ENCODE data around the gene KIAA1549.
"Not testable (repeated sequence)": the region's sequence is repeated elsewhere in the genome, so short reads cannot be mapped to it uniquely, and the experiment has no call there.

The KIAA1549 gene

DNA sequence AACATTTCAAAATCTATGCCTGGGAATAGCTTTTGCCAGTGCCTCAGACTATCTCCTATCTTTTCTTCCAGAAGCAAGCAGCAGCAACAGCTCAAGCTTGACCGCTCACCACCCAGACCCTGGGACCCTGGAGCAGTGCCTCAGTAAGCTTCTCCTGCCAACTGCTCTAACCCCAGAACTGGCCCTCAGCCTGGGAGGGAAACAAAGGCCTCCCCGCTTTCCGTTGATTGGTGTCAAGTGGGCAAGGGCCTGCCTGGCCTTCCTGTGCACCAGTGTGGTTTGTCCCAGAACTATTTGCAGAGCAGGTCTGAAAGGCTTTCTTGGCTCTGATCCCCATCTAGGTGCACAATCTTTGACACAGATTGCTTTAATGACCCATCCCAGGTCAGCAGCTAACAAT, 179.9 kb downstream of the KIAA1549 start:
- H3K27me3 ChIP-seq = peaks cover 0 to 7% of the 10 kb centered on the region in 2 donors
- no peak for DNase-seq
- intact Hi-C loops (cut with DNase I; ENCODE audit: low total_unique reads) = no loop called here
- no peak overlapping the region for H3K4me3 ChIP-seq
- H3K4me1 ChIP-seq = no peaks in the 10 kb centered on the region
- H3K9me3 ChIP-seq = no peaks in the 10 kb centered on the region
- H3K27ac ChIP-seq = no peak overlapping the region
- TF ChIP-seq, protein P1, sequence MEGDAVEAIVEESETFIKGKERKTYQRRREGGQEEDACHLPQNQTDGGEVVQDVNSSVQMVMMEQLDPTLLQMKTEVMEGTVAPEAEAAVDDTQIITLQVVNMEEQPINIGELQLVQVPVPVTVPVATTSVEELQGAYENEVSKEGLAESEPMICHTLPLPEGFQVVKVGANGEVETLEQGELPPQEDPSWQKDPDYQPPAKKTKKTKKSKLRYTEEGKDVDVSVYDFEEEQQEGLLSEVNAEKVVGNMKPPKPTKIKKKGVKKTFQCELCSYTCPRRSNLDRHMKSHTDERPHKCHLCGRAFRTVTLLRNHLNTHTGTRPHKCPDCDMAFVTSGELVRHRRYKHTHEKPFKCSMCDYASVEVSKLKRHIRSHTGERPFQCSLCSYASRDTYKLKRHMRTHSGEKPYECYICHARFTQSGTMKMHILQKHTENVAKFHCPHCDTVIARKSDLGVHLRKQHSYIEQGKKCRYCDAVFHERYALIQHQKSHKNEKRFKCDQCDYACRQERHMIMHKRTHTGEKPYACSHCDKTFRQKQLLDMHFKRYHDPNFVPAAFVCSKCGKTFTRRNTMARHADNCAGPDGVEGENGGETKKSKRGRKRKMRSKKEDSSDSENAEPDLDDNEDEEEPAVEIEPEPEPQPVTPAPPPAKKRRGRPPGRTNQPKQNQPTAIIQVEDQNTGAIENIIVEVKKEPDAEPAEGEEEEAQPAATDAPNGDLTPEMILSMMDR (IDR thresholded peaks at IDR 0.05) = no peak
- H3K36me3 ChIP-seq = no peaks in the 10 kb centered on the region

DNA sequence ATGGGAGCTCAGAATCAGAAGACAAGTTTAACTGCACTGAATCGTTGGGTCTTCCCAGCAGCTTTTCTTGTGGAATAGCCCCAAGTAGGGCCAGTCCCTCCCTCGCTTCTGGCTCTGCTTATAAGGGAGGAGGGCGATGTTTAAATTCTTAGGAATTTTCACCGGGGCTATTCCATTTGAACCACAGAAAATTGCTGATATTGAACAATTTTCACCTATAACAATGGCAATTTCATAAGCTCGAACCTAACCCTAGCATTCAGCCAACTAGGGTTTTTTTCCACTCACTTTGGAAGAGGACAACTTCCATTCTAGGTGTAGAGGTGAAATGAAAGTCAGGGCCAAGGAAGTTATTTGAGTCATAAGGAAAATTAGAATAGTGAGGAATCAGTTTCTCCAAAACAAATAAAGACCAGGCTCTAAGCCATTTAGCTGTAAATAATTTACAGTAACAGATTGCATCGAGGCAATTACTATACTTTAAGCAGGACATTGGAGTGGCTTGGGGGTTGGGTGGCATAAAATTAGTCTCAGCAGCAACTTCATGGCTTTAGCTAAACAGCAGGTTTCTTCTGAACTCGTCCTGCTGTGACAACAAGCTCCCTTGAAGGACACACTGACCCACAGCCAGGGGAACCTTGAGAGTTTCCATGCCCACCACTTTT, 181.7 kb downstream of the KIAA1549 start:
- Histone ChIP-seq H3K27ac (no peak overlapping the region), H3K4me3 (no peak overlapping the region), H3K9me3 (no peaks in the 10 kb centered on the region), H3K4me1 (no peaks in the 10 kb centered on the region), H3K27me3 (peaks cover 0 to 7% of the 10 kb centered on the region in 2 donors), H3K36me3 (no peaks in the 10 kb centered on the region)
- TF ChIP-seq, protein P1 (IDR thresholded peaks at IDR 0.05) = no peak
- no peak for DNase-seq
- intact Hi-C loops (cut with DNase I; ENCODE audit: low total_unique reads) = no loop called here

DNA sequence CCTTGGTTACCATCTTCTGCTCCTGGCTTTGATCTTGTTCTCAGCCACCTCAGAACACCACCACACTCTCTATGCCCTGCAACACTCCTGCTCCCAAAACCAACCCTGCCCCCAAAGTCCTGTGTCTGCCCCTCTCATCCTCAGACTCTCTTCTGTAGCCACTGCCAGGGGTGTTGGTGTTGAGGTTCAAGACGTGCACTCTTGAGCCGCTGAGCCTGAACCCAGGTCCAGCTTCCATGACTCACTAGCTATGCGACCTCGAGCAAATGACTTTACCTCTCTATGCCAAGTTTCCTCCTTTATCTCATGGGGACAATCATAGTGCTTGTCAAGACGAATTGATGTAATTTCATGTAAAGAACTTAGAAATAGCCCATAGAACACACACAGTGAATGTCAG, 182.4 kb downstream of the KIAA1549 start:
- Histone ChIP-seq H3K27me3 (peaks cover 0 to 7% of the 10 kb centered on the region in 2 donors), H3K27ac (no peak overlapping the region), H3K4me3 (no peak overlapping the region), H3K36me3 (no peaks in the 10 kb centered on the region), H3K9me3 (no peaks in the 10 kb centered on the region), H3K4me1 (no peaks in the 10 kb centered on the region)
- no peak for DNase-seq
- TF ChIP-seq, protein P1 (IDR thresholded peaks at IDR 0.05) = no peak
- intact Hi-C loops (cut with DNase I; ENCODE audit: low total_unique reads) = no loop called here

DNA sequence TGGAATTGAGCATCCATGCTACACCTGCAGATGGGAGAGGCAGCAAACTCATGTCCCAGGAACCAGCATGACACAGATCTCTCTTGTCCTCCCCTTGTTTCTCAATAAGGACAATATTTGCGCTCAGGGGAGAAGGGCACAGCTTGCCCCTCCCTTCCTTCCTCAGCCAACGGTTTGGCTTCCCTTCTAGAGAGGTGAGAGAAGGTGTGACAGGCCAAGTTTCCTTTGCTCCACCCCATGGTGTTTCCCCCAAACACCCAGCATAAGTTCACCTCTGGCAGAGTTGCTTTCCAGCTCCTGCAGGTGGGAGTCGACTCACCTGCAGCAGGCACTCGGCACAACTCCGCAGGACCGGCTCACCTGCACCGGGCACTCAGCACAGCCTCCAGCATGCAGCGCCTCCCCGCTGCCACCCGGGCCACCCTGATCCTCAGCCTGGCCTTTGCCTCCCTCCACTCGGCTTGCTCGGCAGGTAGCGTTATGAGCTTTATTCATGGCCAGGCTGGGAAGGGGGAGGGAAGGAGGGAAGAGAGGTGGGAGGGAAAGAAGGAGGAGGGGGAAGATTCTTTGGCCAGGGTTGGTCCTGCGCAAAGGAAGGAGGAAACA, 183.4 kb downstream of the KIAA1549 start, which contains the start of the genes ATP6V0A4 and TMEM213:
TSS of gene ATP6V0A4 (minus strand) at position 482 of the 606 bp plus-strand sequence. CDS start 26,949 bp downstream, outside the sequence.
TSS of gene TMEM213 (plus strand) at position 280 of the 606 bp plus-strand sequence. CDS start at position 391, 111 bp downstream.
- DNase-seq = no peak
- TF ChIP-seq, protein P1 (IDR thresholded peaks at IDR 0.05) = no peak
- Histone ChIP-seq H3K36me3 (no peaks in the 10 kb centered on the region), H3K9me3 (no peaks in the 10 kb centered on the region), H3K27me3 (peaks cover 0 to 7% of the 10 kb centered on the region in 2 donors), H3K4me3 (no peak within 1 kb of the TSS), H3K27ac (no peak within 1 kb of the TSS), H3K4me1 (no peaks in the 10 kb centered on the region)
- intact Hi-C loops (cut with DNase I; ENCODE audit: low total_unique reads) = no loop called here

DNA sequence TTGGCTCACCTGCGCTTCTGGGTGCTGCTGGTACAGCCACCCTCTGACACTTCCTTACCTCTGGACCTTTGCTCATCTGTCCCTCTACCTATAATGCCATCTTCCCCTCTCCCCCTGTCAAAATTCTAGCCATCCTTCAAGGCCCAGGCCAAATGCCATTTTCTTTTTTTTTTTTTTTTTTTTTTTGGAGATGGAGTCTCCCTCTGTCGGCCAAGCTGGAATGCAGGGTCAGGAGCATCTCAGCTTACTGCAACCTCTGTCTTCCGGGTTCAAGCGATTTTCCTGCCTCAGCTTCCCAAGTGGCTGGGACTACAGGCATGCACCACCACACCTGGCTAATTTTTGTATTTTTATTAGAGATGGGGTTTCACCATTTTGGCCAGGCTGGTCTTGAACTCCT, 184.1 kb downstream of the KIAA1549 start:
- H3K9me3 ChIP-seq; H3K4me3 ChIP-seq; DNase-seq; H3K4me1 ChIP-seq; H3K36me3 ChIP-seq; intact Hi-C loops (cut with DNase I; ENCODE audit: low total_unique reads); H3K27me3 ChIP-seq; H3K27ac ChIP-seq: not testable (repeated sequence)

DNA sequence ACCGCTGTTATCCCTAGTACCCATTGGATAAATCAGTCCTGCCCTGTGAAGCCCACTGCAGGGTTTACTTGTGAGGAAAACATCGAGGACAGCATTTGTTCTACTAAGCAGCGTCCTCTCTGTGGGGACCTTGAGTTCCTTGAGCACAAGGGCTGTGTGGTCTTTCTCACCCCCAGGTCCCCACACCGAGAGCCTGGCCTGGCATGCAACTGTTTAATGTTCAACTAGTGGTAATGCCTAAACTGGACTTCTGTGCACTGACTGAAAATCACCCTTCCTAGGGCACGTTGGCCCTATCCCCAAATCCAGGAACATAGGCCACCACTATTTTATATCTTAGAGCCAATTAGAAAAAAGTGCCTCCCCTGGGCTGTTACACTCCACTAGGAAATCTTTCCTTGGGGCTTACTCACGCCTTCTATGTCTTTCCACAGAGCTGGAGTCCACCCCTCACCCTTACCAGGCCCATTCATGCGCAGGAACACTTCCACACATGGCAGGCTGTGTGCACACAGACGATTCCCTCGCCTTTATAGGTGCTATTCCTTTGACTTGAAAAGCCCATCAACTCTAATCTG, 185.1 kb downstream of the KIAA1549 start:
- Histone ChIP-seq H3K4me1 (no peaks in the 10 kb centered on the region), H3K36me3 (no peaks in the 10 kb centered on the region), H3K27me3 (peaks cover 0 to 7% of the 10 kb centered on the region in 2 donors), H3K27ac (no peak overlapping the region), H3K4me3 (no peak overlapping the region), H3K9me3 (no peaks in the 10 kb centered on the region)
- intact Hi-C loops (cut with DNase I; ENCODE audit: low total_unique reads) = no loop called here
- TF ChIP-seq, protein P1 (IDR thresholded peaks at IDR 0.05) = no peak
- DNase-seq = no peak
